Fibroblast of skin of left biceps (primary cell): ENCODE results near the gene EVI5L.
"Not testable (repeated sequence)": the region's sequence is repeated elsewhere in the genome, so short reads cannot be mapped to it uniquely, and the experiment has no call there.

Source experiments
- DNase-seq, 2 experiments: peaks; one replicate each; pipeline ENCODE4 v3.0.0-alpha.2; 2013; ENCODE audit warnings: low read depth in 2 of 2

EVI5L gene

DNA sequence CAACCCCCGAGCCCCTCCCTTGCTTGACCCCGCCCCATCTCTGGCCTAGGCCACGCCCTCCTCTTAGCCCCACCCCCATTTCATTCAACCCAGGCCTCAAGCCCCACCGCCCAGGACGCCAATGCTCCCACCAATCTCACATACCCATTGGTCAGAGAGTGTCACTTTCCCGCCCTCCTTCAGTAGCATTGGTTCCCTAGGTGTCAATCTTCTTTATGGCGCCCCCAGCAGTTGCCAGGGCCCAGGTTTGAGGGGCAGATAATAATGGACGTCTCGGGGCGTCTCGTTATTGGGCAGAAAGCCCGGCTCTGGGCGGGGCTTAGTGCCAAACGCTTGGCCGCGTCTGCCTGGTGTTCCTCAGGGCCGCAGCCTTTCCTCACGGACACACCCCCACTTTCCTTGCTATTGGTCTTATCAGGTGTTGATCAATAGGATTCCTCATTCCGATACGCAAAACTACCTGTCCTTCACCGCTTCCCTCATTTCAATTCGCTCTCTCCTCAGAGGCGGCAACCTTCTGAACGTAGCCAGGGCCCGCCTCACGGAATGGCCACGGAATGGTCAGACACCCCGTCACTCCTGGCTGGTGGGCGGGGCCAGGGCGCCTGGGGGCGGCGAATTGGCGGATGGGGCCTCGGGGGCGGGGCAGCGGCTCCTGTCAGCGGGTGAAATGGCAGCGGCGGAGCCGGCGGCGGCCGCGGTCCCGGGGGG, at the start of gene EVI5L:
EVI5L (plus strand) TSS at position 658 of the 711 bp plus-strand sequence. CDS start 16,325 bp downstream, outside the sequence.
- peak; percentile 100 for DNase-seq

DNA sequence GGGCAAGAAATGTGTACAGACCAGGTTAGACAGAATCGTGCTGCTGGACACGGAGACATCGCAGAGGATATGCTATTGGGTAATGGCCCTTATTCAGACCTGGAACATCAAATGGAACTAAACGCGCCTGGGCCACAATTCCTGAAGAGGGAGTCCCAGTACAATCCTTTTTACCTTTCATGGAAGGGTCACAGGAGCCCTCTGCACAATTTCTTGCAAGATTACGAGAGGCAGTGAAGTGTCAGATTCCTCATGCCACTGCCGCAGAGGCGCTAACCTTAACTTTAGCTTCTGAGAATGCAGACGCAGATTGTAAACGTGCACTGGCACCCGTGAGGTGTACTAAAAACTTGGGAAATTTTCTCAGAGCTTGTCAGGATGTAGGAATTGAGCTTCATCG, 48.9 kb upstream of the EVI5L start:
- no peak for DNase-seq

DNA sequence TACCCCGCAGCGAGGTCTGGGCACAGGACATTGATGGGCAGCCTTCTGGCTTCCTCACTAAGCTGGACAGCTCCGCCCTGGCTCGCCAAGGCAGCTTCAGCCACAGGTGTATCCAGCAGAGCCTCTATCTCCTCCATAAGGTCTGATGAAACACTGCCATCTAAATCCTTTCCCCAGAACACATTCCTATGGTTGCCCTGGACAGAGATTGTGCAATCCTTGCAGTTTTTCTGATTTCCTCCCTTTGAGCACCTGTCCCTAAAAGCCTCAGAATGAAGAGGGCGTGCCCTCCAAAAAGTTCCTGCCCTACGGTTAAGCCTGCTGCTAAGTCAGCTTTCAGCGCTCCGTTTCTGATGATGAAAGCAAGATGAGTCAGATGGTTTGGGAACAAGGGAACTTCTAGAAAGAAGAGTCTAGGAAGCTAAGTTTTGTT, 46.0 kb upstream of the EVI5L start:
- DNase-seq, result no peak

DNA sequence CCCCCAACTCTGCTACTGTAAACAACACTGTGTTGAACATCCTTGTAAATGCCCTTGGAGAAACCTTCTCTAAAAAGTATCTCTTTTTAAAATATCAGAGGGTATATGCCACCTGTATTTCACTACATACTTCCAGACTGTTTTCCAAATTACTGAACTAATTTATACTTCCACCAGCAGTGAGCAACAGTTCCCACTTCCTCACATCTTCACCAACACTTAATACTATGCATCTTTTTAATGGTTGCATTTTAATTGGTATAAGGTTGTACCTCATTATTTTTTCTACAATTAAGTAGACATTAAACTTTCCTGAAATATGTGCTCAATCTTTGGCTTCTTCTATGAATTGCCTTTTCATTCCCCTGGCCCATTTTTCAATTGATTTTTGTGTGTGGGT, 45.2 kb upstream of the EVI5L start:
- no peak for DNase-seq

DNA sequence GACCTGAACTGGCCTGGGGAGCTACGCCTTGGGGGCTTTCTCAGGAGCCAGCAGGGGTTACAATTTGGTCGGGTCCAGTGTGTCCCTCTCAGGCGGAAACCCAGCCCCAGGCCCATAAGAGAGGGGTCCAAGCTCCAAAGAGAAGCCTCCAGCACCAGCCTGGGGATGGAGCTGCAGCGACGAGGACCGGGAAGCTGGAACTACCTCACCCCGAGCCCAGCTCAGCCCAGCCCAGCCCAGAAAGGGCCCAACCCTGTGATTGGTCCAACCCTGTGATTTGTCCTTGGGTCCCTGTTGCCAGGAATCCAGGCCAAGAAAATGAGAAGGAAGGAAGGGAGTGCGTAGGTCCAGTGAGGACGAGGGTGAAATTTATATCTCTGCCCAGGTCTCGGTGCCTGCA, 42.9 kb upstream of the EVI5L start:
- DNase-seq, result no peak

DNA sequence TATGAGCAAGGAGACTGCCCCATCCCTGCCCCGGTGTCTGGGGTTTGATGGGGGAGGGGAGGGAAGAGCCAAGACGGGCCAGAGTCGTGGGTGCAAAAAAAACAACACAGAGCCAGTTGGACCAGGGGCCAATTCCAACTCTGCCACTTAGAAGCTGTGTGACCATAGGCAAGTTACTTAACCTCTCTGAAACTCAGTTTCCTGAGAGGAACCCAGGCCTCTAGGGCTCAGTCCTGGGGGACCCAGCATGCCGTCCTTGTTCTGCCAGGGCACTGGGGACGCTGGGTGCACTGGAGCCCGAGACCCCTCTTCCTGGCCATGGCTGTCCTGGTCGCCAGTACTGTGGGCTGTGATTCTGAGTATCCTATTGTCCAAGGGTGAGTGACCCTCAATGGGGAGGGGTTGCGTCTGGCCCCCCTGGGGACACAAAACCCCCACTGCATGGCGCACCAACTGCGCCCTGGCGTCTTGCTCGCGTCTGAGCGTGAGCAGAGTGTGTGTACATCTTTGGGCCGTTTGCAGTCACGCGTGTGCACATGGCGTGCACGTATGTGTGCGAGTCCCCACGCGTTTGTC, 42.3 kb upstream of the EVI5L start:
- DNase-seq, result no peak

DNA sequence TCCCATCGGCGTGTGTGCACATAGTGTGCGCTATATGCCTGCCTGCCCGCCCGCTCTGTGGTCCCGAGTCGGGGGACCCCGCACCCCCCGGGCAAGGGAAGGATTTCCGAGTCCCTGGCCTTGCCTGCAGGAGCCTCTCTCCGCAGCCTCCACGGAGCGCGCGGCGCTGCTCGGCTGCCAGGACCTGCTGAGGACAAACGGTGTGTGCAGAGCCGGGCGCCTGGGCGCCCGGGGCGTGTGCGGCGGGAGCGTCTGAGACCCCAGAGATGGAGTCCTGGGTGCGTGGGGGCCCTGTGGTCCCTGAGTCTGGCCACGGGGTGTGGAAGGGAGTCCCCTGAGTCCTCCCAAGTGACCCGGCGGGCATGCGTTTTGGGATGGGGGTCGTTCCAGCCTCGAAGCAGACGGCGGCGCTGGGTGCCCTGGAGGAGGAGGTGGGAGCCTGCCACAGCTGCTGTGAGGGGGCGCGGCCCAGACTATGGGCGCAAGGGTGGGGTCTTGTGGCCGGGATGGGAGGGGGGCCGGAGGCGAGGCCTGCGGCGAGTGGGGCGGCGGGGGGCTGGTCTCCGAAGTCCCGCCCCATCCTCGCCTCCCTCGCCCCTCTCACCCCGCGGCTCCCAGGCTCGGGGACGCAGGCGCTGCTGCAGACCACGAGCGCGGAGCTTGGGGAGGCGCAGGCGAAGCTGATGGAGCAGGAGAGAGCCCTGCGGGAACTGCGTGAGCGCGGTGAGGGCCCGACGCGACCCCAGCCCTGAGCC, 41.7 kb upstream of the EVI5L start:
- no peak for DNase-seq

DNA sequence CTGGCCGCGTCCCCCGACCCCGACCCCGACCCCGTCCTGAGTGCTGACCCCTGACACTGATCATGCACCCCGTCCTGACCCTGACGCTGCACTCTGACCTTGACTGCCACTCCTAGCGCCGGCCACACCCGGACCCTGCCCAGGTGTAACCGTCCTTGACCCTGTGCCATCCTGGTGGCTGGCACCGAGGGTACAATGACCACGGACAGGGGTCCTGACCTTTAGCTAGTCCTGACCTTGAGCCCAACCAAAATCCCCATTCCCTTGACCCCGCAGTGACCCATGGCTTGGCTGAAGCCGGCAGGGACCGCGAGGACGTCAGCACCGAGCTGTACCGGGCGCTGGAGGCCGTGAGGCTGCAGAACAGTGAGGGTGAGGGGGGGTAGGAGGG, 41.1 kb upstream of the EVI5L start:
- DNase-seq, result no peak

DNA sequence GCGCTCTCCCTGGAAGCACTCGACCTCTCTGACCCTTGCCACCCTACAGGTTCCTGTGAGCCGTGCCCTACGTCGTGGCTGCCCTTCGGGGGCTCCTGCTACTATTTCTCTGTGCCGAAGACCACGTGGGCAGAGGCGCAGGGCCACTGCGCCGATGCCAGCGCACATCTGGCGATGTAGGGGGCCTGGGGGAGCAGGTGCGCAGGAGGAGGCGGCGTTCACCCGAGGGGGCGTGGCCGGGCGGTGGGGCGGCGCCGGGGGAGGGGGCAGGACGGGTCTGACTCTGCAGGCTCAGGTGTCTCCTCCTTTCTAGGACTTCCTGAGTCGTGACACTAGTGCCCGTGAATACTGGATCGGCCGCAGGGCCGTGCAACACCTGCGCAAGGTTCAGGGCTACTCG, 40.6 kb upstream of the EVI5L start:
- no peak for DNase-seq

DNA sequence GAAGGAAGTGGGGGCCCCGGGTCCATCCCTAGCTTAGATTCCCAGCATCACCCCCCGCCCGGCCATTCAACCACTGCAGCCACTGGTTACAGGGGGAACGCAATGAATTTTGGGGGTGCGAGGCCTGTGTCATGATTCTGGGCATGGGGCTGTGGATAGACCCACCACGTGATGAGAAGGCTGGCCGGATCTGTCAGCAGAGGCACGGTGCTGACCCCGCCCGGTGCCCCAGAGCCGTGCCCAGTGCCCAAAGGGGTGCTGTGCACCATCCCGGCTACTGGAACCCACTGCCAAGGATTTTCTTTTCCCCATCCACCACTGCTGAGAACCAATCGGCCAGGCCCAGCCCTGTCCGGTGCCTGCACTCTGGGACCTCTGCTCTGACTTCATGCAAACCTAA, 39.6 kb upstream of the EVI5L start:
- no peak for DNase-seq

DNA sequence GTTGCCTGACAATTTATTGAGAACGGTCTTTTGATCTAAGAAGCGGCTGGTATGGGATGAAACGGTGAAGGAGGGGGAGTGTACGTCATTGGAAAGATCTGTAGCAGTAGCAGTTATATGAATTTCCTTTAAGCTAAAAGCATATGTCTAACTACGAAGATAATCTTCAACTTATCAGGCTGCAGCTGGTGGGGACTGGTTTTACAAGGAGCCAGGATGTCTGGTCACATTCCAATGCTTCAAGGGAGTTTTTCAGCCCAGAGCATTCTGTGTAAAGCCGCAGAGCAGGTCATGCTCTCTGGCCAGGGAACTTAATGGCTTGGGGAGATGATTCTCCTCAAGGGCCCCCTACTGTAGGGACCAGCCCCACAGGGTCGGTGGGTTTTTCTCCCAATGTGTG, 37.7 kb upstream of the EVI5L start:
- no peak for DNase-seq

DNA sequence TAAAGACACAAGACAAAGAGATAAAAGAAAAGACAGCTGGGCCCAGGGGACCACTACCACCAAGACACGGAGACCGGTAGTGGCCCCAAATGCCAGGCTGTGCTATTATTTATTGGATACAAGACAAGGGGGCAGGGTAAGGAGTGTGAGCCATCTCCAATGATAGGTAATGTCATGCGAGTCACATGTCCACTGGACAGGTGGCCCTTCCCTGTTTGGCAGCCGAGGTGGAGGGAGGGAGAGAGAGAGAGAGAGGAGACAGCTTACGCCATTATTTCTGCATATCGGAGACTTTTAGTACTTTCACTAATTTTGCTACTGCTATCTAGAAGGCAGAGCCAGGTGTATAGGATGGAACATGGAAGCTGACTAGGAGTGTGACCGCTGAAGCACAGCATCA, 37.3 kb upstream of the EVI5L start:
- DNase-seq, result not testable (repeated sequence)

DNA sequence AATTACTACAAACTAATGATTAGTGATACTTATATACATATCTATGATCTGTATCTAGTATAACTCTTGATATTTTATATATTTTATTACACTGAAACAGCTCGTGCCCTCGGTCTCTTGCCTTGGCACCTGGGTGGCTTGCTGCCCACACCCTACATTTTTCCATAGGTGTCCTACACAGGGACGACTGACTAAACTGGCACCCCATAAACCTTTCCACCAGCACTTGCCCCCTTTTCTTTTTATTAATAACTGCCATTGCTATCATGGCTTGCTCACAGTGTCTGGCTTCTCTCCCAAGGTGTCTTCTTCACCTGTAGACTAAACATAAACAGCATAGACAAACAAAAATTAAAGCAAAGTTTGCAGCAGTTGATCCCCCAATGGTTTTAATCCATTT, 36.5 kb upstream of the EVI5L start:
- no peak for DNase-seq

DNA sequence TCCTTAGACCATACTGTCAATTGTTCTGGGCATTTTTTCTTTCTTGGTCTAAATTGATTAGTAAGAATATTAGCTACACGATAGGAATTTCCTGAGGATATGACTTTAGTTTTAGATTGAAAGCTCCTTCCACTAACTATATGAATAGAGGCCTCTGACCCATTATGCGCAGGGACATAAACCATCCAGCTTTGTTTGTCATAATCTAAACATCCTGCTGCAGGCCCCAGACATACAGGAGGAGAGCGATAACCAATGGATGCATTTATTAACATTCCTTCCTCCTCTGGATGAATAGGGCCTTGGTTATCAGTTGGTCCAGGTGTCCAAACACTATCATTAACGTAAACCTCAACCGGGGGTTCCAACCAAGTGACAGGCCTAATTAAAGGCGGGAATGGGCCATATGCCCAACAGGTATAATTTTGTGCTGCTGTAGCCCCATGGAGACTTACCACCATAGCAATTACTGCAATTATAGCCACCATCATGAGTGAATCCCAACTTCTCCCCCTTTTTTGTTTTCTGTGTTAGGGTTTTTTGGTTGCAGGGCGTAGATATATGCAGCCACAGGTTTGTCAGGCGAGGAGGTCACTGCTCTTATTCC, 34.4 kb upstream of the EVI5L start:
- no peak for DNase-seq

DNA sequence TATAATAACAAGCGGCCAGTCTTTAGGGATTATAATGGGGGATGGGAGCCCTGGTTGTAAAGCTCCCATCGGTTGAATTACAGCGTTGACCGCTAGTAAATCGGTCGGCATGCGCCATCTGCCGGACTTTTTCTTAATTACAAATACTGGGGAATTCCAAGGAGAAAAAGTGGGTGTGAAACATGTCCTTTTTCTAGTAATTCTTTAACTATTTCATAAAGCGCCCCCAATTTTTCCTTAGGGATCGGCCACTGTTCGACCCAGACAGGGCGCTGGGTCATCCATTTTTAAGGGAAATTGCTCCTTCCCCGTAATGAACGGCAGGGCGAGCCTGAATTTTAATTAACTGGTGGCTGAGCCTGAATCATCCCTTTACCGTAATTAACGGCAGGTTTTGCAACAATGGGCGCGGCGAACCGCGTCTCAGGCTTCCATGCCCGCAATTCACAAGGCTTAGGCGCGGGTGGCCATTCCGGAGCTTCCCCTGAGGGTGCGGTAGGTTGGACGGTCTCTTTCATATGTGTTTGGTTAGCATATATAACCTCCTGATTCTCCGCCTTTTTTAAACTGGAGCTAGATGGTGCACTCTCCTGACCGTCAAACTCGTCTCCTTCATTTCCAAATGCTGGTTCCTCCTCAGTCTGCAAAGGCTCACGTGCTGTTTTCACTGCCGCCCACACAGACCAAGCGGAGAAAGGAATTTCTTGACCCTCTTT, 30.2 kb upstream of the EVI5L start:
- peak; percentile 7 to 13 for DNase-seq

DNA sequence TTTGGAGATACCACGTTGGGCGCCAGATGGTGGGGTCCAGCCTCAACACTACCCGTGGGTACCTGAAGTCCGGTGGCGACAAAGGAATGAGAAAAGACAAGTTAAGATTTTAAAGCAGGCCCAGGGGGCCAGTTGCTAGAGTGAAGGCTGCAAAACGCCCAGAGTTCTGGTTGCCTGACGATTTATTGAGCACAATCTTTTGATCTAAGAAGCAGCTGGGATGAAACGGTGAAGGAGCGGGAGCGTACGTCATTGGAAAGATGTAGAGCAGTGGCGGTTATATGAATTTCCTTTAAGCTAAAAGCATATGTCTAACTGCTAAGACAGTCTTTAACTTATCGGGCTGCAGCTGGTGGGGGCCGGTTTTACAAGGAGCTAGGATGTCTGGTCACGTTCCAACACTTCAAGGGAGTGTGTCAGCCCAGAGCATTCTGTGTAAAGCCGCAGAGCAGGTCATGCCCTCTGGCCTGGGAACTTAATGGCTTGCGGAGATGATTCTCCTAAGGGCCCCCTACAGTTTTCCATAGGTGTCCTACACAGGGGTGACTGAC, 28.9 kb upstream of the EVI5L start:
- no peak for DNase-seq

DNA sequence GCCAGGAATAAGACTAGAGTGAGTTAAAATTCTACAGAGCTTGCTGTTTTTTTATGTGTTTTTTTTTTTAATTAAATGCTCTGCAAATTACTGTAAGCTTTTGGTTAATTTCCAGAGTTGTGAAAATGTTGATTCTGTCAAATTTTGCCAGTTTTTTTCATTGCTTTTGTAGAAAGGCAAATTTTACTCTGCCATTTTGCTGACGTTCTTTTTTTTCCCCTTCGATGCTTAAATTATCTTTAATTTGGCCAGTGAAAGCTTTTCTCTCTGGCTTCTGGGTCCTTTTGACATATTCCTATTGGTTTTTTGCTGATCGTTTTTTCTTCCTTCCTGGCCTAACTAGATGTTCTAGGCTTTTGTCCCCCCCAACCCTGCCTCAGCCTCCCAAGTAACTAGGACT, 23.8 kb upstream of the EVI5L start:
- no peak for DNase-seq

DNA sequence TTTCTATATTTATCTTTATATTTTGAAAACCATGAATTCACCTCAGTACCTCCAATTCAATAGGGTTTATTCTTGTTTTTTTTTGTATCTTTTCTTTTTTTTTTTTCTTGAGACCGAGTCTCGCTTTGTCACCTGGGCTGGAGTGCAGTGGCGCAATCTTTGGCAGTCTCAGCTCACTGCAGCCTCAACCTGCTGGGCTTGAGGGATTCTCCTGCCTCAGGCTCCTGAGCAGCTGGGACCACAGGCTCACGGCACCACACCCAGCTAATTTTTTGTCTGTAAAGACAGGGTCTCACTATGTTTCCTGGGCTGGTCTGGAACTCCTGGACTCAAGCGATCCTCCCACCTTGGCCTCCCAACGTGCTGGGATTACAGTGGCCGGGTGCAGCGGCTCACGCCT, 23.1 kb upstream of the EVI5L start:
- DNase-seq, result no peak

DNA sequence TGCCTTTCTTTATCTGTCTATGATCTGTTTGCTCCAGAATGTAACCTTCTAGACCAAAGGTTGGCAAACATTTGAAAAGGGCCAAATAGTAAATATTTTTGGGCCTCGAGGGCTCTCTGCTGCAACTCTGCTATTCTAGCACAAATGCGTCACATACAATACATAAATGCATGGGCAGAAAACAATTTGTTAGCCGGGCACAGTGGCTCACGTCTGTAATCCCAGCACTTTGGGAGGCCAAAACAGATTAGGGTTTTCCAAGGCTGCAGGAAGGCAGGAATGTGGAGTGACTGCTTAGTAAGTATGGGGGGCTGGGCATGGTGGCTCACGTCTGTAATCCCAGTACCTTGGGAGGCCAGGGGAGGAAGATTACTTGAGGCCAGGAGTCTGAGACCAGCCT, 21.9 kb upstream of the EVI5L start:
- DNase-seq, result no peak

DNA sequence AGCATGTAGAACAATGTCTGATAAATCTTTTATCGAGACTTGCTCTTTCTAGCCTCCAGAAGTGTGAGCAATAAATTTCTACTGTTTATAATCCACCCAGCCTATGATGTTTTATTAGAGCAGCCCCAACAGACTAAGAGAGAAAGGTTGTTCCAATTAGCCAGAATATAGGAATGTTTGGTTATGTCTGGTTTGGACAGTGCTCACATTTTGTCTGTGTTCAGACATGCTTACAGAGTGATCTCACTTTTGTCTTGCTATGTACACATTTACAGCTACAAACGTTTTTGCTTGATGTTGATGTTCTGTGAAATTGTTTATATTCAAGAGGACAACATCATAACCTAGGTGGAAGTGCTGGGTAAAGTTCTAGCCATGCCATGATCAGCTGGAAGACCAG, 18.0 kb upstream of the EVI5L start:
- DNase-seq, result no peak

DNA sequence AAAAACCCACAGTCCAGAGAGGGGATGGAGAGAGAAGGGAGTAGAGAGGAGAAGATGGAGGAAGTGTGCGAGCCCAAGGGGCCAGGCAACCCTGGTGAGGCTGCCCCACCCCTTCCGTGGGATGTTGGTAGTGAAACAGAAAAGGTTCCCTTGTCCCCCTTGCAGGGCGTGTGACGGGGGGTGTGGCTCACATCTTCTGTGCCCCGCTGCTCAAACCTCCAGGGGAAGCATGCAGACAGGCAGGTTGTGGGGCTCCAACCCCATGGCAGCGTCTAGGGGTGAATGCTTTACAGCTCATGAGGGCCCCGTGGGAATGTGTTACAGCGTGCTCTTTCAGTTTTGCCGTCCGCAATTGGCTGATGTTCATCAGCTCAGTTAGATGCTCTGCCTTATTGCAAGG, 14.7 kb upstream of the EVI5L start:
- no peak for DNase-seq

DNA sequence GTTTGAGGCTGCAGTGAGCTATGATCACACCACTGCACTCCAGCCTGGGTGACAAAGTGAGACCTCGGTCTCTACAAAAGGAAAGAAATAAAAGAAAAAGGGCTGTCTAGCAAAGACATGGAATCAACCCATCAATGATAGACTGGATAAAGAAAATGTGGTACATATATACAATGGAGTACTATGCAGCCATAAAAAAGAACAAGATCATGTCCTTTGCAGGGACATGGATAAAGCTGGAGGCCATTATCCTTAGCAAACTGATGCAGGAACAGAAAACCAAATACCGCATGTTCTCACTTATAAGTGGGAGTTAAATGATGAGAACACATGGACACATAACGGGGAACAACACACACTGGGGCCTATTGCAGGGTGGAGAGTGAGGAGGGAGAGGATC, 14.0 kb upstream of the EVI5L start:
- not testable (repeated sequence) for DNase-seq
